SJSA1 (cell line): ENCODE results near the gene ARID5B. TPM values are rescaled to one million over a fixed set of nuclear protein-coding genes. Genes with fewer than 3 reads are reported as not detected.

Experiments used
- DNase-seq, 2 experiments: peaks; one replicate each; pipeline ENCODE4 v3.0.0-alpha.2; 2015 to 2020; ENCODE audit warnings: low spot score in 2 of 2, low read depth in 1 of 2
- H3K27ac ChIP-seq: fragments of 250-450 bp; sonication (Bioruptor Pico); 2 replicates; pipeline ENCODE4 v1.5.1; 2020; ENCODE audit warnings: mild to moderate bottlenecking, moderate library complexity
- H3K27me3 ChIP-seq: fragments of 250-450 bp; sonication (Bioruptor Pico); replicated peaks from 2 replicates; pipeline ENCODE4 v1.5.1; 2020; ENCODE audit warnings: mild to moderate bottlenecking, moderate library complexity
- H3K36me3 ChIP-seq: fragments of 250-450 bp; sonication (Bioruptor Pico); 2 replicates; pipeline ENCODE4 v1.5.1; 2020; ENCODE audit warnings: mild to moderate bottlenecking
- H3K4me1 ChIP-seq: fragments of 250-450 bp; sonication (Bioruptor Pico); replicated peaks from 2 replicates; pipeline ENCODE4 v1.6.1; 2021; ENCODE audit warnings: mild to moderate bottlenecking
- H3K4me3 ChIP-seq: fragments of 250-450 bp; sonication (Bioruptor Pico); 2 replicates; pipeline ENCODE4 v1.5.1; 2020; ENCODE audit warnings: mild to moderate bottlenecking
- H3K9me3 ChIP-seq: fragments of 250-450 bp; sonication (Bioruptor Pico); replicated peaks from 2 replicates; pipeline ENCODE4 v1.5.1; 2020; ENCODE audit warnings: mild to moderate bottlenecking
- total RNA-seq: library from RNA; depleted of rRNA; stranded (reverse); fragments of >200 nt; shearing (Covaris generic); gene quantifications from 2 replicates; pipeline ENCODE4 v1.2.3, GENCODE V29; 2014; rRNA removed

ARID5B gene
- total RNA-seq, 1 experiment from 2014 or later, result 34.0 TPM

- H3K4me3 ChIP-seq, result no peak overlapping the region
- no peaks in the 10 kb centered on the region for H3K36me3 ChIP-seq
- no peak for DNase-seq
- H3K9me3 ChIP-seq, result no peaks in the 10 kb centered on the region
- peaks cover 7% of the 10 kb centered on the region for H3K4me1 ChIP-seq
- H3K27ac ChIP-seq, result no peak overlapping the region
- H3K27me3 ChIP-seq, result no peaks in the 10 kb centered on the region
Measured at GRCh38 chr10:62112963-62113362, 211.5 kb downstream of the ARID5B start.

GRCh38 chr10:62113680-62114079 is 212.2 kb downstream of the ARID5B start:
- Histone ChIP-seq H3K4me3 (no peak overlapping the region), H3K36me3 (no peaks in the 10 kb centered on the region), H3K9me3 (no peaks in the 10 kb centered on the region), H3K27ac (no peak overlapping the region), H3K27me3 (no peaks in the 10 kb centered on the region), H3K4me1 (peaks cover 7% of the 10 kb centered on the region)
- DNase-seq, result no peak

GRCh38 chr10:62115321-62115720 is 213.8 kb downstream of the ARID5B start:
- no peak for DNase-seq
- Histone ChIP-seq H3K4me1 (peaks cover 7% of the 10 kb centered on the region), H3K27me3 (no peaks in the 10 kb centered on the region), H3K36me3 (no peaks in the 10 kb centered on the region), H3K4me3 (no peak overlapping the region), H3K27ac (no peak overlapping the region), H3K9me3 (no peaks in the 10 kb centered on the region)

GRCh38 chr10:62115842-62116241 is 214.3 kb downstream of the ARID5B start:
- no peak for DNase-seq
- no peaks in the 10 kb centered on the region for H3K9me3 ChIP-seq
- H3K4me3 ChIP-seq, result no peak overlapping the region
- peaks cover 7% of the 10 kb centered on the region for H3K4me1 ChIP-seq
- H3K27ac ChIP-seq, result no peak overlapping the region
- no peaks in the 10 kb centered on the region for H3K27me3 ChIP-seq
- no peaks in the 10 kb centered on the region for H3K36me3 ChIP-seq

GRCh38 chr10:62116896-62117295 is 215.4 kb downstream of the ARID5B start:
- Histone ChIP-seq H3K4me3 (no peak overlapping the region), H3K4me1 (peaks cover 7% of the 10 kb centered on the region), H3K36me3 (no peaks in the 10 kb centered on the region), H3K27ac (no peak overlapping the region), H3K27me3 (no peaks in the 10 kb centered on the region), H3K9me3 (no peaks in the 10 kb centered on the region)
- no peak for DNase-seq

GRCh38 chr10:62121187-62121530 is 219.7 kb downstream of the ARID5B start:
- Histone ChIP-seq H3K4me1 (no peaks in the 10 kb centered on the region), H3K4me3 (no peak overlapping the region), H3K27ac (no peak overlapping the region), H3K36me3 (no peaks in the 10 kb centered on the region), H3K9me3 (no peaks in the 10 kb centered on the region), H3K27me3 (no peaks in the 10 kb centered on the region)
- DNase-seq, result no peak

- peaks cover 3% of the 10 kb centered on the region; the same call in 1 of the 2 replicates for H3K4me1 ChIP-seq
- H3K27ac ChIP-seq, result no peak overlapping the region
- H3K36me3 ChIP-seq, result no peaks in the 10 kb centered on the region
- no peak overlapping the region for H3K4me3 ChIP-seq
- no peak for DNase-seq
- no peaks in the 10 kb centered on the region for H3K9me3 ChIP-seq
- no peaks in the 10 kb centered on the region for H3K27me3 ChIP-seq
Measured at GRCh38 chr10:62127975-62128374, 226.5 kb downstream of the ARID5B start.

- no peaks in the 10 kb centered on the region for H3K9me3 ChIP-seq
- peaks cover 3% of the 10 kb centered on the region; the same call in 1 of the 2 replicates for H3K4me1 ChIP-seq
- no peak overlapping the region for H3K4me3 ChIP-seq
- H3K27me3 ChIP-seq, result no peaks in the 10 kb centered on the region
- H3K27ac ChIP-seq, result no peak overlapping the region
- DNase-seq, result no peak
- no peaks in the 10 kb centered on the region for H3K36me3 ChIP-seq
Measured at GRCh38 chr10:62130948-62131347, 229.4 kb downstream of the ARID5B start.

- Histone ChIP-seq H3K27me3 (no peaks in the 10 kb centered on the region), H3K4me1 (peaks cover 3% of the 10 kb centered on the region; the same call in 1 of the 2 replicates), H3K36me3 (no peaks in the 10 kb centered on the region), H3K9me3 (no peaks in the 10 kb centered on the region; the same call in 1 of the 2 replicates), H3K27ac (no peak overlapping the region), H3K4me3 (no peak overlapping the region)
- no peak for DNase-seq
Measured at GRCh38 chr10:62131724-62132123, 230.2 kb downstream of the ARID5B start.

- H3K4me1 ChIP-seq, result peaks cover 3% of the 10 kb centered on the region; the same call in 1 of the 2 replicates
- H3K27ac ChIP-seq, result no peak overlapping the region
- H3K36me3 ChIP-seq, result no peaks in the 10 kb centered on the region
- no peak overlapping the region for H3K4me3 ChIP-seq
- H3K27me3 ChIP-seq, result no peaks in the 10 kb centered on the region
- peaks cover 2% of the 10 kb centered on the region for H3K9me3 ChIP-seq
- no peak for DNase-seq
Measured at GRCh38 chr10:62133618-62134017, 232.1 kb downstream of the ARID5B start.

- Histone ChIP-seq H3K4me3 (no peak overlapping the region), H3K9me3 (peaks cover 2% of the 10 kb centered on the region), H3K27ac (no peak overlapping the region), H3K27me3 (no peaks in the 10 kb centered on the region), H3K36me3 (no peaks in the 10 kb centered on the region), H3K4me1 (no peaks in the 10 kb centered on the region)
- DNase-seq, result no peak
Measured at GRCh38 chr10:62136931-62137330, 235.4 kb downstream of the ARID5B start.

Other genes with a start within 250 kb of the ARID5B start
- 2.2 TPM in 1 of 2 replicates, not detected in the other for gene CABCOCO1, start 238.8 kb upstream of the ARID5B start, total RNA-seq